ENCODE results near the gene KIFC3. TPM values are rescaled to one million over a fixed set of nuclear protein-coding genes. Genes with fewer than 3 reads are reported as not detected.

The KIFC3 gene
- total RNA-seq, 2 experiments from 2014 or later = not detected

GRCh38 chr16:57787519-57787905 lies 14.8 kb downstream of the KIFC3 start:
- ATAC-seq (ENCODE audit: poor library complexity) = no peak

GRCh38 chr16:57786632-57787518 lies 15.4 kb downstream of the KIFC3 start:
- intact Hi-C loops (cut with DNase I, micrococcal nuclease) = no loop called here
- CTCF ChIA-PET = no interaction called here
- ATAC-seq (ENCODE audit: poor library complexity) = no peak
- H3K4me1 ChIP-seq (ENCODE audit: insufficient read depth, low read length) = no peaks in the 10 kb centered on the region
- H3K9me3 ChIP-seq (ENCODE audit: control insufficient read depth in 1 of 2, insufficient read depth in 1 of 2, low read length in 2 of 2) = no peaks in the 10 kb centered on the region
- H3K9me3 Mint-ChIP-seq = no peaks in the 10 kb centered on the region
- no peaks in the 10 kb centered on the region for H3K4me1 Mint-ChIP-seq (ENCODE audit: low read depth)
- H3K36me3 Mint-ChIP-seq (ENCODE audit: low read depth) = no peaks in the 10 kb centered on the region
- POLR2A ChIA-PET = no interaction called here
- H3K27ac ChIP-seq (ENCODE audit: low read depth in 1 of 2, low read length in 2 of 2) = no peak overlapping the region
- TF ChIP-seq CTCF (IDR thresholded peaks at IDR 0.05) = no peak
- H3K36me3 ChIP-seq (ENCODE audit: insufficient read depth, low read length) = no peaks in the 10 kb centered on the region
- no peak overlapping the region for H3K4me3 Mint-ChIP-seq
- no peaks in the 10 kb centered on the region for H3K27me3 Mint-ChIP-seq
- no peak for DNase-seq
- H3K27me3 ChIP-seq (ENCODE audit: control insufficient read depth in 1 of 2, insufficient read depth in 2 of 2, low read length in 2 of 2) = no peaks in the 10 kb centered on the region
- H3K4me3 ChIP-seq (ENCODE audit: low read length) = no peak overlapping the region
- H3K27ac Mint-ChIP-seq = no peak overlapping the region

More at GRCh38 chr16:57787519-57787905, 14.8 kb downstream of the KIFC3 start:
- no peak overlapping the region for H3K4me3 Mint-ChIP-seq
- H3K27me3 Mint-ChIP-seq = no peaks in the 10 kb centered on the region
- DNase-seq = no peak
- ChIA-PET POLR2A (no interaction called here), CTCF (no interaction called here)
- intact Hi-C loops (cut with DNase I, micrococcal nuclease) = no loop called here
- no peak overlapping the region for H3K27ac Mint-ChIP-seq
- no peaks in the 10 kb centered on the region for H3K9me3 Mint-ChIP-seq
- no peak for TF ChIP-seq CTCF (IDR thresholded peaks at IDR 0.05)
- H3K36me3 Mint-ChIP-seq (ENCODE audit: low read depth) = no peaks in the 10 kb centered on the region
- no peaks in the 10 kb centered on the region for H3K27me3 ChIP-seq (ENCODE audit: control insufficient read depth in 1 of 2, insufficient read depth in 2 of 2, low read length in 2 of 2)
- H3K27ac ChIP-seq (ENCODE audit: low read depth in 1 of 2, low read length in 2 of 2) = no peak overlapping the region
- no peak overlapping the region for H3K4me3 ChIP-seq (ENCODE audit: low read length)
- no peaks in the 10 kb centered on the region for H3K4me1 ChIP-seq (ENCODE audit: insufficient read depth, low read length)
- H3K36me3 ChIP-seq (ENCODE audit: insufficient read depth, low read length) = no peaks in the 10 kb centered on the region
- H3K4me1 Mint-ChIP-seq (ENCODE audit: low read depth) = no peaks in the 10 kb centered on the region
- no peaks in the 10 kb centered on the region for H3K9me3 ChIP-seq (ENCODE audit: control insufficient read depth in 1 of 2, insufficient read depth in 1 of 2, low read length in 2 of 2)

- no peak for TF ChIP-seq CTCF (IDR thresholded peaks at IDR 0.05)
- no peak for DNase-seq
Measured at GRCh38 chr16:57785924-57786323, 16.4 kb downstream of the KIFC3 start.

More at GRCh38 chr16:57785924-57786323, 16.4 kb downstream of the KIFC3 start:
- no peak overlapping the region for H3K27ac Mint-ChIP-seq
- H3K36me3 ChIP-seq (ENCODE audit: insufficient read depth, low read length) = no peaks in the 10 kb centered on the region
- H3K36me3 Mint-ChIP-seq (ENCODE audit: low read depth) = no peaks in the 10 kb centered on the region
- no peaks in the 10 kb centered on the region for H3K4me1 ChIP-seq (ENCODE audit: insufficient read depth, low read length)
- H3K27ac ChIP-seq (ENCODE audit: low read depth in 1 of 2, low read length in 2 of 2) = no peak overlapping the region
- H3K4me3 ChIP-seq (ENCODE audit: low read length) = no peak overlapping the region
- H3K27me3 Mint-ChIP-seq = no peaks in the 10 kb centered on the region
- H3K4me3 Mint-ChIP-seq = no peak overlapping the region
- intact Hi-C loops (cut with DNase I, micrococcal nuclease) = no loop called here
- H3K27me3 ChIP-seq (ENCODE audit: control insufficient read depth in 1 of 2, insufficient read depth in 2 of 2, low read length in 2 of 2) = no peaks in the 10 kb centered on the region
- no peaks in the 10 kb centered on the region for H3K4me1 Mint-ChIP-seq (ENCODE audit: low read depth)
- ChIA-PET POLR2A (no interaction called here), CTCF (no interaction called here)
- no peaks in the 10 kb centered on the region for H3K9me3 Mint-ChIP-seq
- no peaks in the 10 kb centered on the region for H3K9me3 ChIP-seq (ENCODE audit: control insufficient read depth in 1 of 2, insufficient read depth in 1 of 2, low read length in 2 of 2)
- no peak for ATAC-seq (ENCODE audit: poor library complexity)

Data from CD4-positive, alpha-beta T cell (primary cell).